K562 (cell line): Measurements from ENCODE around the gene COL1A2. TPM values are rescaled to one million over a fixed set of nuclear protein-coding genes. Genes with fewer than 3 reads are reported as not detected.

ENCODE experiments used
- ATAC-seq: fragments of 200-7000 bp; cut with Tn5 transposase; 3 replicates; pipeline ENCODE4 v1.9.1; 2020; ENCODE audit warnings: moderate library complexity
- BruUV-seq: library from RNA; stranded (reverse); fragments of 400-500 nt; replicated peaks from 2 replicates; lab custom pipeline; 2021; lab: Mats Ljungman, UMichigan
- CTCF ChIA-PET: fragments of 300-600 bp; formaldehyde crosslinking; extraction: SDS; loops from one replicate; lab custom pipeline; 2021; ENCODE audit warnings: low intra/inter-chr PET ratio; lab: Yijun Ruan, JAX
- POLR2A ChIA-PET: fragments of 300-600, 350-650 bp; sonication (Branson Sonifier 250); formaldehyde crosslinking; extraction: SDS; loops from one replicate; lab custom pipeline; 2021; ENCODE audit warnings: antibody characterized with exemption, inconsistent platforms; lab: Yijun Ruan, JAX
- DNase-seq, 4 experiments: peaks; one replicate each; pipeline versions ENCODE4 v3.0.0 to v3.0.0-alpha.2; 2011 to 2018; ENCODE audit warnings: low spot score in 3 of 4, mixed read lengths in 3 of 4; ENCODE audit errors: extremely low read depth in 1 of 4
- FAIRE-seq: peaks from 2 replicates; lab custom pipeline; 2011; peaks lifted over from hg19 to GRCh38; lab: Jason Lieb, UNC
- H2AFZ ChIP-seq: 2 replicates; pipeline ENCODE4 v1.6.0; 2011; ENCODE audit warnings: low read depth, low read length, control low read depth, inconsistent platforms
- H3K27ac ChIP-seq: fragments of 200-600 bp; 3 replicates; pipeline ENCODE4 v1.8.0; 2011; ENCODE audit warnings: low read depth, mild to moderate bottlenecking, control low read depth, inconsistent platforms, low read length, moderate library complexity, mixed read lengths; ENCODE audit errors: extremely low read depth
- H3K27me3 ChIP-seq, 2 experiments: fragments of 300-600 bp in 1 of 2; 2 replicates in 1 of 2; 3 replicates in 1 of 2; pipeline versions ENCODE4 v1.6.0 to v1.8.0; 2011; ENCODE audit warnings: inconsistent platforms in 2 of 2, low read length in 2 of 2, mild to moderate bottlenecking in 1 of 2, mixed read lengths in 1 of 2, moderate library complexity in 1 of 2; ENCODE audit not compliant: control insufficient read depth in 2 of 2, insufficient read depth in 2 of 2
- H3K36me3 ChIP-seq: fragments of 300-600 bp; 3 replicates; pipeline ENCODE4 v1.8.0; 2011; ENCODE audit warnings: mild to moderate bottlenecking, low read length, inconsistent platforms; ENCODE audit not compliant: control insufficient read depth, insufficient read depth
- H3K4me1 ChIP-seq, 2 experiments: fragments of 200-600 bp in 1 of 2; replicated peaks in 1 of 2; 2 replicates in 1 of 2; 3 replicates in 1 of 2; pipeline versions ENCODE4 v1.5.1 to v1.8.0; 2011; ENCODE audit warnings: inconsistent platforms in 2 of 2, low read length in 2 of 2, mild to moderate bottlenecking in 1 of 2, mixed read lengths in 1 of 2, moderate library complexity in 1 of 2; ENCODE audit not compliant: control insufficient read depth in 2 of 2, insufficient read depth in 2 of 2
- H3K4me2 ChIP-seq: 2 replicates; pipeline ENCODE4 v1.6.1; 2011; ENCODE audit warnings: low read length, control low read depth, inconsistent platforms, mixed read lengths; ENCODE audit not compliant: insufficient read depth
- H3K4me3 ChIP-seq: fragments of 200-600 bp; sonication (generic), shearing (Covaris generic); 2 replicates; pipeline ENCODE4 v1.5.1; 2016; ENCODE audit warnings: control low read depth, inconsistent platforms
- H3K79me2 ChIP-seq: fragments of 200-600 bp; 3 replicates; pipeline ENCODE4 v1.8.0; 2011; ENCODE audit warnings: low read length, inconsistent platforms; ENCODE audit not compliant: control insufficient read depth, insufficient read depth
- H3K9ac ChIP-seq, 2 experiments: 2 replicates each; pipeline versions ENCODE4 v1.6.0 to v1.6.1; 2011; ENCODE audit warnings: low read depth in 2 of 2, low read length in 2 of 2, control low read depth in 1 of 2, inconsistent platforms in 1 of 2, mild to moderate bottlenecking in 1 of 2, mixed read lengths in 1 of 2; ENCODE audit not compliant: insufficient read depth in 1 of 2
- H3K9me1 ChIP-seq: one replicate; pipeline ENCODE4 v1.6.0; 2011; ENCODE audit warnings: inconsistent platforms, mild to moderate bottlenecking, low read length, moderate library complexity; ENCODE audit not compliant: control insufficient read depth, insufficient read depth
- H3K9me3 ChIP-seq: replicated peaks from 2 replicates; pipeline ENCODE4 v1.5.1; 2011; ENCODE audit warnings: low read depth, low read length, inconsistent platforms; ENCODE audit not compliant: control insufficient read depth, insufficient read depth
- H4K20me1 ChIP-seq: replicated peaks from 2 replicates; pipeline ENCODE4 v1.6.1; 2011; ENCODE audit warnings: low read length, inconsistent platforms, mixed read lengths; ENCODE audit not compliant: control insufficient read depth, insufficient read depth
- BCL6 ChIP-seq: fragments of 250-450 bp; sonication (Bioruptor Pico); IDR thresholded peaks from 2 replicates; pipeline ENCODE4 v1.4.0; 2020
- CBFB ChIP-seq: sonication (generic); formaldehyde crosslinking; IDR thresholded peaks from 2 replicates; pipeline ENCODE4 v1.4.0; 2020; ENCODE audit warnings: mild to moderate bottlenecking, missing genetic modification reagents
- CCNT2 ChIP-seq: IDR thresholded peaks from 2 replicates; pipeline ENCODE4 v1.6.1; 2011; ENCODE audit warnings: borderline replicate concordance, low read depth, mild to moderate bottlenecking, moderate library complexity, mixed read lengths, low read length; ENCODE audit not compliant: insufficient read length; ENCODE audit errors: extremely low read depth
- GABPA ChIP-seq: fragments of 200-800 bp; sonication (Bioruptor generic); conservative IDR thresholded peaks from 2 replicates; pipeline ENCODE4 v1.6.1; 2016; ENCODE audit warnings: low read depth, missing genetic modification characterization, missing compliant biosample characterization
- HNRNPL ChIP-seq: fragments of 200-400 bp; formaldehyde crosslinking; IDR thresholded peaks from 2 replicates; pipeline ENCODE4 v1.6.1; 2017; ENCODE audit warnings: low read depth, mild to moderate bottlenecking, low read length
- NR2F6 ChIP-seq: fragments of 450-650 bp; formaldehyde crosslinking; IDR thresholded peaks from 2 replicates; pipeline ENCODE4 v1.4.0; 2020; ENCODE audit warnings: mild to moderate bottlenecking
- PURB ChIP-seq: sonication (generic); formaldehyde crosslinking; IDR thresholded peaks from 2 replicates; pipeline ENCODE4 v1.9.0; 2021; ENCODE audit warnings: low read depth, mild to moderate bottlenecking, missing genetic modification reagents
- SRSF1 ChIP-seq: fragments of 200-400 bp; formaldehyde crosslinking; IDR thresholded peaks from 2 replicates; pipeline ENCODE4 v1.6.1; 2017; ENCODE audit warnings: mild to moderate bottlenecking, low read depth, low read length, moderate library complexity
- TAF1 ChIP-seq: IDR thresholded peaks from 2 replicates; pipeline ENCODE4 v1.6.1; 2011; ENCODE audit warnings: mild to moderate bottlenecking, low read length, moderate library complexity; ENCODE audit not compliant: insufficient read depth, control insufficient read depth, severe bottlenecking; ENCODE audit errors: extremely low read depth
- ZMIZ1 ChIP-seq, 2 experiments: fragments of 150-350 bp in 1 of 2; IDR thresholded peaks; 2 replicates each; pipeline ENCODE4 v1.6.1; 2012 to 2016; ENCODE audit warnings: low read depth in 2 of 2, low read length in 2 of 2, mild to moderate bottlenecking in 1 of 2, moderate library complexity in 1 of 2
- ZNF224 ChIP-seq: sonication (generic); formaldehyde crosslinking; IDR thresholded peaks from 2 replicates; pipeline ENCODE4 v1.8.0; 2022; ENCODE audit warnings: mild to moderate bottlenecking, missing genetic modification reagents
- WGBS: fragments of 100-300 bp; shearing (Covaris generic); methylation state at CpG from one replicate; pipeline ENCODE4 v1.1.6; 2016; ENCODE audit warnings: low coverage, mixed read lengths; ENCODE audit not compliant: insufficient coverage; ENCODE audit errors: missing lambda C conversion rate; 5-methylcytosine and 5-hydroxymethylcytosine counted together
- in situ Hi-C: fragments of 300-500 bp; cut with MboI; formaldehyde crosslinking; loops from 4 replicates; pipeline ENCODE4 v1.15.0; 2018; ENCODE audit warnings: inconsistent platforms, mixed read lengths
- intact Hi-C: fragments of 100-400 bp; cut with micrococcal nuclease; formaldehyde crosslinking; loops from 2 replicates; pipeline ENCODE4 v1.14.2; 2022
- polyA plus RNA-seq, 8 experiments: library from polyadenylated mRNA; depleted of rRNA in 4 of 8; stranded (reverse) in 5 of 8; unstranded in 3 of 8; fragments of >200 nt; fragmentation: Nextera tagmentation in 2 of 8; fragmentation: Illumina TruSeq in 1 of 8; extraction: Ambion mirVana in 2 of 8; extraction: Trizol in 1 of 8; gene quantifications; 2 replicates each; pipeline versions ENCODE4 v1.2.1 to v1.2.3, GENCODE V29; 2011 to 2014; ENCODE audit warnings: inconsistent platforms in 1 of 8, missing spikeins in 1 of 8
- total RNA-seq, 7 experiments: library from RNA; depleted of rRNA in 6 of 7; stranded (reverse); fragments of >200 nt in 6 of 7; fragmentation: Illumina TruSeq in 2 of 7; extraction: Trizol in 2 of 7; gene quantifications; 2 replicates each; pipeline versions ENCODE4 v1.2.1 to v1.2.3, GENCODE V29; 2011 to 2021; ENCODE audit warnings: low replicate concordance in 1 of 7
- TF ChIP-seq, protein P1 (sequence below): fragments of 450-650 bp; conservative IDR thresholded peaks from 2 replicates; pipeline ENCODE4 v1.6.1; 2016; ENCODE audit warnings: missing genetic modification characterization, low read depth, mild to moderate bottlenecking, control low read depth, missing compliant biosample characterization

The COL1A2 gene
- total and polyA plus RNA-seq, 9 of the 15 experiments (the other 6 are each of a cell fraction or from before 2014, with no cell fraction given): 0.94 to 11.6 (median 1.7) TPM

- Histone ChIP-seq H4K20me1 (no peaks in the 10 kb centered on the region), H3K27me3 (no peaks in the 10 kb centered on the region), H3K9ac (no peak overlapping the region), H3K4me2 (no peak overlapping the region), H3K9me3 (no peaks in the 10 kb centered on the region), H2AFZ (no peak overlapping the region), H3K4me3 (no peak overlapping the region), H3K27ac (no peak overlapping the region), H3K9me1 (no peaks in the 10 kb centered on the region), H3K4me1 (no peaks in the 10 kb centered on the region), H3K36me3 (no peaks in the 10 kb centered on the region), H3K79me2 (no peaks in the 10 kb centered on the region)
- 0% methylated on average over 2 of the region's 2 CpGs for WGBS
- DNase-seq (no peak), FAIRE-seq (no peak), ATAC-seq (no peak)
- BruUV-seq: no TSS peak
- in situ Hi-C loops (no loop called here), intact Hi-C loops (no loop called here)
- CTCF ChIA-PET: no interaction called here
- POLR2A ChIA-PET: interaction anchor here (1.0 kb wide), 1 partner anchor 9 kb away, joined by 3 read pairs; no protein-coding TSS in a partner anchor
- TF ChIP-seq TAF1 (no peak), CBFB (CRISPR knock-in tag) (no peak), ZNF224 (CRISPR knock-in tag) (no peak), CCNT2 (no peak), PURB (CRISPR knock-in tag) (no peak)
Measured at GRCh38 chr7:94386416-94386815, 8.3 kb upstream of the COL1A2 start.

DNA sequence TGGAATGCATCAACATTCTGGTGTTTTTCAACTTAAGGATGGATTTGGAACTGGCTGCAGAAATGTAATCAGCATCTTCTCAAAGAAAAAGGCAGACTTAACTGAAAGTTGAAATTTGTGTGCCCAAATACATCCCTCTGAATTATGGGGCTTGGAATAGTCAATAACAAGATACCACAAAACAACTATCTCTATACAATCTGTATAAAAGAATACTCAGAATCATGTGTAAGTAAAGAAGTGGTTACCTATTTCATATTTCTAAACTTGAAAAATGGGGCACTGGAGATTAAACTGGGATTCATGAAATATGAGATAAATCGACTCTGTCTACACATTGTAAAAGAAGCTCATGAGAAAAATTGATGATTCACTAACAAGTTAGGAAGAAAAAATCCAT, 6.2 kb upstream of the COL1A2 start:
- POLR2A ChIA-PET: no interaction called here
- BruUV-seq: no TSS peak
- H3K4me3 ChIP-seq: no peak overlapping the region
- WGBS: 6% methylated on average over 1 of the region's 1 CpG
- H3K9me1 ChIP-seq: no peaks in the 10 kb centered on the region
- no peaks in the 10 kb centered on the region for H3K4me1 ChIP-seq
- FAIRE-seq (peak; percentile 71), DNase-seq (no peak), ATAC-seq (no peak)
- no peak overlapping the region for H3K9ac ChIP-seq
- no peak overlapping the region for H3K4me2 ChIP-seq
- intact Hi-C loops (no loop called here), in situ Hi-C loops (no loop called here)
- H3K27me3 ChIP-seq: peaks cover 0 to 3% of the 10 kb centered on the region in 2 experiments; a peak in 1 of 5 replicates
- H3K36me3 ChIP-seq: no peaks in the 10 kb centered on the region
- no peaks in the 10 kb centered on the region for H4K20me1 ChIP-seq
- no peak overlapping the region for H2AFZ ChIP-seq
- H3K79me2 ChIP-seq: no peaks in the 10 kb centered on the region
- no peak overlapping the region for H3K27ac ChIP-seq
- CTCF ChIA-PET: no interaction called here
- no peaks in the 10 kb centered on the region for H3K9me3 ChIP-seq
- TF ChIP-seq GABPA (tag) (no peak), BCL6 (CRISPR knock-in tag) (no peak), HNRNPL (no peak), ZMIZ1 (IDR thresholded peaks at IDR 0.05; ENCODE audit: low read depth in 2 of 2, low read length in 2 of 2) (no peak), SRSF1 (no peak), NR2F6 (CRISPR knock-in tag) (no peak)
- TF ChIP-seq, protein P1, sequence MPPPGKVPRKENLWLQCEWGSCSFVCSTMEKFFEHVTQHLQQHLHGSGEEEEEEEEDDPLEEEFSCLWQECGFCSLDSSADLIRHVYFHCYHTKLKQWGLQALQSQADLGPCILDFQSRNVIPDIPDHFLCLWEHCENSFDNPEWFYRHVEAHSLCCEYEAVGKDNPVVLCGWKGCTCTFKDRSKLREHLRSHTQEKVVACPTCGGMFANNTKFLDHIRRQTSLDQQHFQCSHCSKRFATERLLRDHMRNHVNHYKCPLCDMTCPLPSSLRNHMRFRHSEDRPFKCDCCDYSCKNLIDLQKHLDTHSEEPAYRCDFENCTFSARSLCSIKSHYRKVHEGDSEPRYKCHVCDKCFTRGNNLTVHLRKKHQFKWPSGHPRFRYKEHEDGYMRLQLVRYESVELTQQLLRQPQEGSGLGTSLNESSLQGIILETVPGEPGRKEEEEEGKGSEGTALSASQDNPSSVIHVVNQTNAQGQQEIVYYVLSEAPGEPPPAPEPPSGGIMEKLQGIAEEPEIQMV (tag): no peak
